IPS-NIHi7 (cell line): ENCODE data around the gene CTSD.

Experiments
- DNase-seq: peaks from one replicate; pipeline ENCODE4 v3.0.0; 2012; ENCODE audit warnings: mixed read lengths; ENCODE audit errors: extremely low spot score

CTSD gene

GRCh38 chr11:1755692-1756561 is 7.8 kb downstream of the CTSD start:
- no peak for DNase-seq

GRCh38 chr11:1755344-1755691 is 8.4 kb downstream of the CTSD start:
- DNase-seq: no peak

GRCh38 chr11:1754376-1755150 is 9.2 kb downstream of the CTSD start:
- no peak for DNase-seq

- no peak for DNase-seq
These were observed 9.8 kb downstream of the CTSD start for GRCh38 chr11:1753929-1754305.

- DNase-seq: no peak
These were observed 10.3 kb downstream of the CTSD start for GRCh38 chr11:1753229-1753928.

GRCh38 chr11:1752907-1753228 is 10.9 kb downstream of the CTSD start:
- DNase-seq: no peak

- no peak for DNase-seq
These were observed 11.5 kb downstream of the CTSD start for GRCh38 chr11:1751999-1752906.

- no peak for DNase-seq
These were observed 12.2 kb downstream of the CTSD start for GRCh38 chr11:1751531-1751921.

GRCh38 chr11:1750840-1751530 is 12.7 kb downstream of the CTSD start:
- DNase-seq: no peak

- peak; percentile 60 for DNase-seq
These were observed 13.3 kb downstream of the CTSD start, which contains the start of gene IFITM10 for GRCh38 chr11:1750481-1750839. Gene IFITM10, minus strand, starts transcription at chr11:1750595. Its CDS starts 153 bp downstream, at chr11:1750442.

- DNase-seq: peak; percentile 35
These were observed 14.1 kb downstream of the CTSD start for GRCh38 chr11:1749395-1750351.

- DNase-seq: peak; percentile 70
These were observed 14.9 kb downstream of the CTSD start for GRCh38 chr11:1748636-1749394.

- peak; percentile 51 for DNase-seq
These were observed 15.7 kb downstream of the CTSD start for GRCh38 chr11:1747753-1748635.

GRCh38 chr11:1746956-1747752 is 16.6 kb downstream of the CTSD start:
- DNase-seq: no peak

- no peak for DNase-seq
These were observed 17.2 kb downstream of the CTSD start for GRCh38 chr11:1746511-1746931.

GRCh38 chr11:1745701-1746320 is 17.9 kb downstream of the CTSD start:
- no peak for DNase-seq
